C4-2B (cell line): ENCODE results near the gene PKD2.
A peak's percentile ranks its signal among the peaks of the same experiment; 100 is the strongest.

Source experiments
- H3K27ac ChIP-seq: fragments of 450-650 bp; 2 replicates; pipeline ENCODE4 v1.5.1; 2017
- CTCF ChIP-seq: fragments of 450-650 bp; conservative IDR thresholded peaks from 2 replicates; pipeline ENCODE4 v1.5.1; 2017; ENCODE audit warnings: mild to moderate bottlenecking
- ZFX ChIP-seq: fragments of 450-650 bp; IDR thresholded peaks from 2 replicates; pipeline ENCODE4 v1.6.1; 2017

The PKD2 gene

GRCh38 chr4:88007304-88008121 lies at the start of gene PKD2:
Gene PKD2, plus strand, starts transcription at chr4:88007635. Its CDS starts 99 bp downstream, at chr4:88007734.
- peak within 1 kb of the TSS; percentile 51 for H3K27ac ChIP-seq

GRCh38 chr4:87961993-87962392 lies 45.4 kb upstream of the PKD2 start:
- no peak overlapping the region for H3K27ac ChIP-seq
- TF ChIP-seq CTCF (no peak), ZFX (no peak)

More at GRCh38 chr4:88007304-88008121, at the start of gene PKD2:
- TF ChIP-seq CTCF (no peak), ZFX (peak; percentile 90)

- H3K27ac ChIP-seq = no peak overlapping the region
- TF ChIP-seq CTCF (no peak), ZFX (no peak)
These were observed 44.9 kb upstream of the PKD2 start for GRCh38 chr4:87962398-87963146.

GRCh38 chr4:87965501-87965975 lies 41.9 kb upstream of the PKD2 start:
- no peak overlapping the region for H3K27ac ChIP-seq
- TF ChIP-seq ZFX (no peak), CTCF (no peak)

GRCh38 chr4:87966095-87966496 lies 41.3 kb upstream of the PKD2 start:
- H3K27ac ChIP-seq = no peak overlapping the region
- TF ChIP-seq CTCF (no peak), ZFX (no peak)

- no peak for TF ChIP-seq CTCF
- no peak for TF ChIP-seq ZFX
- H3K27ac ChIP-seq = no peak overlapping the region
These were observed 40.2 kb upstream of the PKD2 start for GRCh38 chr4:87967193-87967592.

GRCh38 chr4:87970121-87970520 lies 37.3 kb upstream of the PKD2 start:
- no peak for TF ChIP-seq CTCF
- TF ChIP-seq ZFX = no peak
- H3K27ac ChIP-seq = no peak overlapping the region
